WI38 (cell line): ENCODE measurements around the gene LYRM9.

Experiments
- H3K4me3 ChIP-seq: 2 replicates; pipeline ENCODE4 v1.5.1; 2011; ENCODE audit warnings: low read depth, mild to moderate bottlenecking, control low read depth, low read length
- TF ChIP-seq, protein P1 (sequence below): IDR thresholded peaks from 2 replicates; pipeline ENCODE4 v1.5.1; 2012; ENCODE audit warnings: low read depth, mild to moderate bottlenecking, control low read depth, low read length

The LYRM9 gene

DNA sequence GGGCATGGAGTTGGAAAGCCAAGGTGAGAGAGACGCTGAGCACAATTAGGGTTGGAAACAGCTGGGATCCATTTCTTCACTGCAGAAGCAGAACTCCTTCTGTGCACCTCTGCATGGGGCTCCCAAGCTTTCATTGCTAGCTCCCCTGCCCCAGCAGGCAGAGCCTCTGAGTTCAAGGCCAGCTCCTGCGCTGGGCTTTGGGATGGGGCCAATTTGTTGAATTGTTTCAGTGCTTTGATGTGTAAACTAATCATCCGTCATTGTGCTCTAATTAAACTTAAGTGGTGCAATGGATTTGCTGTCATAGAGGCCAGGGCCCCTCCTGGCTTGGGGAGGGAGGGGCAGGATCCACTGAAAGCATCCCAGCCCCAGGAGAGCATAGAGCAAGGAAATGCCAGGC is 13.5 kb upstream of the LYRM9 start:
- TF ChIP-seq, protein P1, sequence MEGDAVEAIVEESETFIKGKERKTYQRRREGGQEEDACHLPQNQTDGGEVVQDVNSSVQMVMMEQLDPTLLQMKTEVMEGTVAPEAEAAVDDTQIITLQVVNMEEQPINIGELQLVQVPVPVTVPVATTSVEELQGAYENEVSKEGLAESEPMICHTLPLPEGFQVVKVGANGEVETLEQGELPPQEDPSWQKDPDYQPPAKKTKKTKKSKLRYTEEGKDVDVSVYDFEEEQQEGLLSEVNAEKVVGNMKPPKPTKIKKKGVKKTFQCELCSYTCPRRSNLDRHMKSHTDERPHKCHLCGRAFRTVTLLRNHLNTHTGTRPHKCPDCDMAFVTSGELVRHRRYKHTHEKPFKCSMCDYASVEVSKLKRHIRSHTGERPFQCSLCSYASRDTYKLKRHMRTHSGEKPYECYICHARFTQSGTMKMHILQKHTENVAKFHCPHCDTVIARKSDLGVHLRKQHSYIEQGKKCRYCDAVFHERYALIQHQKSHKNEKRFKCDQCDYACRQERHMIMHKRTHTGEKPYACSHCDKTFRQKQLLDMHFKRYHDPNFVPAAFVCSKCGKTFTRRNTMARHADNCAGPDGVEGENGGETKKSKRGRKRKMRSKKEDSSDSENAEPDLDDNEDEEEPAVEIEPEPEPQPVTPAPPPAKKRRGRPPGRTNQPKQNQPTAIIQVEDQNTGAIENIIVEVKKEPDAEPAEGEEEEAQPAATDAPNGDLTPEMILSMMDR: no peak
- H3K4me3 ChIP-seq: no peak overlapping the region

DNA sequence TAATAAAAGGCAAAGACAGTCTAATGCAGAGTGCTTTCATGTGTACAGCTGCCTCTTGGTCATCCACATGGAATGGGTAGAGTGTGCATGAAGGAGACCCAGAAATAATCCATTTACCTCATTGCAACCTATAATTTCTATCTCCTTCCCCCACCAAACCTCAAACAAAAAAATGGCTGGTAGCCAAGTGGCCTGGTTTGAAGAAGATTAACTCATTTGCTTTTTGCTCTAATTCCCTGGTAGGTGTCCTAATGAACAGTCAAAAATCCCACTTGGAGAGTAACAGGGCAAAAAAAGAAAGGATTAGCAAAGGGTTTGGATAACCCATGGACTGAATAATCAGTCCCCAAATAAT is 13.0 kb upstream of the LYRM9 start:
- TF ChIP-seq, protein P1: no peak
- no peak overlapping the region for H3K4me3 ChIP-seq

DNA sequence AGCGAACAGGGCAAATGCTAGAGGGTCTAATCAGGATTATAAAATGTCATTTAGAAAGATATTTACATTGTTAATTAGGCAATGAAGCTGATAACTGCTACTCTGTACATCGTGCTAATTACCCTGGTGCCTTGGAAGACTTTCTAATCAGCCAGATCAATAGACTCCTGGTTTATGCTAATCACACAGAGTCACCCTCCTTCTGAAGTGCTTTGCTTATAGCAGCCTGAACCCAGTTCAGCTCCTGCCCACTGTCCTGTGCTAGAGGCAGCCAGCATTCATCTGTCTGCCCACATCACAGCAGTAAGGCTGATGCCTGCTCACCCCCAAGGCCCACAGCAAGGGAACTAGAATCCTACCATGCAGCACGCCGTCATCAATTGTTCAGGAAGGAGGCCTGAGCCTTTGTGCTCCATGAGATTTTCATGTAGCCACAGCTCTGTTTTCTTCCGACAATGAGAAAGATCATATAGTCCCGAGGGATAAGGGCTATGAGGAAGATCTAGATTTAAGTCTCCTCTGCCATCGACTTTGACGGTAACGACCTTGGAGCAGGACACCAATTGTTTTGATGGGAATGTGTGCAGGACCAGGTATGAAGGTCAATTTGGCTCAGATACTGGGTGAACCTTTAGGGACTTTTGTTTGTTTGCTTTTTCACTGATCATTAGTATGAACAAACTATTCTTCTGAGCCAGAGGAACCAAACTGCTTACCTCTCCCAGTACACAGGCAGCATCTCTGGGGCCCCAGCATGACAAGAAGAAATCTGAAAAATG is 12.5 kb upstream of the LYRM9 start:
- TF ChIP-seq, protein P1: no peak
- no peak overlapping the region for H3K4me3 ChIP-seq

DNA sequence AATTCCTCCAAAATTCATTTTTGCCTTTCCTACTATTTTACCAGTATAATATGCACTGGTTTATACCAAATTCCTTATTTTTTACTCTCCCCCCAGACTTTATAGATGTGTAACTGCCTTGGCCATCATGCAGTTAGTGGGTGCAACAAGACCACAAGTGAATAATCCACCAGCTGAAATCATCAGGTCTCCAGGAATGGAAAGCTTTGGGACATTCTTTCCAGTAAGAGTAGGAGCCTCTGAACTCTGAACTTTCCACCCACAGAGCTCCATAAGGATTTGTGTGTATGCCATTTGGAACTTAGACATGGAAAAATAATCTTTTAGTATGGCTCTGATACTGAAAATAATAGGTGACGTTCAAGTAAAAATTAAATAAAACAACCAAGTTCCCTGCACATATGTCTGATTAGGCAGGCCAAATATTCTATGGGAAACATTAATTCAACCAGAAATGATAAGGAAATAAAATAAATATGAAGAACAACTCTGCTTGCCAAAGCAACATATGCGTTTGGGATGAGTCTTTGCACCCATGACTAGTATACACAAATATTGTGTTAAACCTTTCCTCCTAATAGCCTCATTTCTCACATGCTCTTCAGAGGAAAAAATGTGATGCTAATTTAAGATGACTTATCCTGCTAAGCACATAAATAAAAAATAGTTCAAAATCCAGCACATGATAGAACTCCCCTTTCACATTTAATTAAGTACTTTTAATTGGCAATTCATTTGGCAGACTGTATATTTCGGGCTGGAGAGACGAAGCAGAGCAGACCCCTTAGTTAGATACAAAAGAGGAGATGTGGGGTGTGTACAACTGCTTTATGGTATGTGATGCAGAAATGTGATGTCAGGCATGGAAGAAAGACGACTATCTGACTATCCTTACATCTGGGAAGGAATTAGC is 11.6 kb upstream of the LYRM9 start:
- TF ChIP-seq, protein P1: no peak
- no peak overlapping the region for H3K4me3 ChIP-seq

DNA sequence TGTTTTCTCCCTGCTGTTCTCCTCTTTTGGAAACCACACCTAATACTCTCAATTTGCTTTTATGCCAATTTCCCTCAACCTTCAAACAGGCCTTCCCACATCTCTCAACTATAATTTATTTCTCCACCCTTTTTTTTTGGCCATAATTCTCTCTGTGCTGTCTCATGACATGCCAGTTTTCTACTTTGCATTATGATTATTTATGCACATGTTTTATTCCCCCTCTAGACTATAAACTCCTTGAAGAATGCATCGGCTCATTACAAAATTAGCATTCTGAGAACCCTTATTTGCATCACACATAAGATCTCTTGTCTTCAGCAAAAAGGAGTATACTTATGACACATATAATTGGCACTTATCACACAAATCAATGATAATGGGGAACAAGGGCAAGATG is 10.9 kb upstream of the LYRM9 start:
- TF ChIP-seq, protein P1: no peak
- H3K4me3 ChIP-seq: no peak overlapping the region

DNA sequence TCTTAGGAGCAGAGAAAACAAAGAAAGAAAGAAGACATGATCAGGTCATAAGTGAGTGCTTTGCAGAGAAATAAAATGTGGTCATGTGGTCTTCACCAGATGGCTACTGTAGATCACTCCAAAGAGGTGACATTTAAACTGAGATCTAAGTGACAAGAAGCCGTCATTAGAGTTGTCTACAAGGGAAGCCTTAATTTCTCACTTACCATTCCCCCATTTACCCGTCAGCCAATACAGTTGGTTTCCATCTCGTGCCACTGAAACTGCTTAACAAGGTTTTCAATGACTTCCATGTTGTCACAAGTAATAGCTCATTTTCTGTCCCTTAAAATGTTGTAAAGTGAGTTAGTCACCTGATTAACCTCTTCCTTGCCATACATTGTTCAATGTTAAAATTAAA is 6.4 kb upstream of the LYRM9 start:
- TF ChIP-seq, protein P1: no peak
- H3K4me3 ChIP-seq: no peak overlapping the region

DNA sequence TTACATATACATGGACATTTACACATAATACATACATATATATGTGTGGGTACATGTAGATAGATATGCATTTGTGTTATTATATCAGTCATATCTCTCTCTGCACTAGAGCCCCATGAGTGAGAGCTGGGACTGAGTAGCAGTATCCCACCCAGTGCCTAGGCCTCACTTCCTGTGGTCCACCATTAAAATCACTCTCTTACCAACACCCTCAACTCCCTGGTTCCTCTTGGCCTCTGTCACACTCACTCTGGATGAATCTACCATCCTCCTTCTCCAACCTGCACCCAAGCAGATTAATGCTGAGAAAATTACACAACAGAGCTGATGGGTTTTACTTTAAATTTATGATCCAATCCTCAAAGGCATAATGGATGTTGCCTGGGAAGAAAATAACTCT is 4.9 kb upstream of the LYRM9 start:
- TF ChIP-seq, protein P1: no peak
- H3K4me3 ChIP-seq: no peak overlapping the region
